ENCODE results near the gene SFT2D1.

GRCh38 chr6:166312832-166313231 lies 29.5 kb downstream of the SFT2D1 start:
- TF ChIP-seq CTCF (IDR thresholded peaks at IDR 0.05), result no peak
- TF ChIP-seq POLR2A (IDR thresholded peaks at IDR 0.05), result no peak
